Measurements from ENCODE around the gene SLC23A2.

DNA sequence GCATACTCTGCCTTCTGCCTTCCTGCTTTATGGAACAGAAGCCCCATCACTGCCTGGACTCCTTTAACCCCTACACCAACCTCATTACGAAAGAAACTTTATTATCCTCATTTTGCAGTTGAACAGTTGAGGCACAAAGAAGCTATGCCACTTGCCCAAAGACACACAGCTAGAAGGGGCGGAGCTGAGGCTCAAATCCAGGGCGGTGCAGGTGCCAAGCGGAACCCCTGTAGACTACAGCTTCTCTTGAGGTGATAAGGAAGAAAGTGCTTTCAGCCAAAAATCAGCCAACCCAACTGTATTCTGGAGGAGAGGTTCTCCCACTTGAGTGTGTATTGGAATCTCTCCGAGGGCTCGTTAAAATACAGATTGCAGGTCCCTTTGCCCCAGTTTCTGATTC, 189.1 kb downstream of the SLC23A2 start:
- TF ChIP-seq CTCF (IDR thresholded peaks at IDR 0.05) (no peak), POLR2A (IDR thresholded peaks at IDR 0.05) (no peak)
